Right atrium auricular region (tissue), 2 donors: Measurements from ENCODE around the gene APOBEC3H. TPM values are rescaled to one million over a fixed set of nuclear protein-coding genes. Genes with fewer than 3 reads are reported as not detected.

Experiments used
- DNase-seq: peaks from one replicate; pipeline ENCODE4 v3.0.0-alpha.2; 2019; ENCODE audit warnings: low spot score
- H3K27ac ChIP-seq, 2 donors: fragments of 200-600 bp; sonication (generic); 1 replicate in 1 of 2; 2 replicates in 1 of 2; pipeline ENCODE4 v1.5.1; 2016 to 2019
- H3K27me3 ChIP-seq, 2 donors: fragments of 200-600 bp; sonication (generic); one replicate each; pipeline versions ENCODE4 v1.5.1 to v1.6.0; 2017 to 2019
- H3K36me3 ChIP-seq: fragments of 200-600 bp; sonication (generic); one replicate; pipeline ENCODE4 v1.5.1; 2016
- H3K4me1 ChIP-seq, 2 donors: fragments of 200-600 bp; sonication (generic); one replicate each; pipeline versions ENCODE4 v1.5.1 to v1.6.0; 2017 to 2019
- H3K4me3 ChIP-seq, 2 donors: fragments of 200-600 bp; sonication (generic); 1 replicate in 1 of 2; 2 replicates in 1 of 2; pipeline ENCODE4 v1.5.1; 2017 to 2019; ENCODE audit warnings: mild to moderate bottlenecking in 1 of 2, moderate library complexity in 1 of 2
- H3K9me3 ChIP-seq, 2 donors: fragments of 200-600 bp; sonication (generic); one replicate each; pipeline ENCODE4 v1.5.1; 2019
- total RNA-seq, 2 donors: library from RNA; depleted of rRNA; stranded (reverse); fragments of >200 nt; gene quantifications; one replicate each; pipeline ENCODE4 v1.1.0, GENCODE V29; 2016
- TF ChIP-seq, protein P1 (sequence below), 2 donors: fragments of 200-600 bp; sonication (generic); IDR thresholded peaks; one replicate each; pipeline ENCODE4 v1.5.1; 2019; ENCODE audit warnings: antibody characterized with exemption in 2 of 2

Gene APOBEC3H
- total RNA-seq, 2 donors from 2014 or later, result 1.3 TPM; not detected in 1

DNA sequence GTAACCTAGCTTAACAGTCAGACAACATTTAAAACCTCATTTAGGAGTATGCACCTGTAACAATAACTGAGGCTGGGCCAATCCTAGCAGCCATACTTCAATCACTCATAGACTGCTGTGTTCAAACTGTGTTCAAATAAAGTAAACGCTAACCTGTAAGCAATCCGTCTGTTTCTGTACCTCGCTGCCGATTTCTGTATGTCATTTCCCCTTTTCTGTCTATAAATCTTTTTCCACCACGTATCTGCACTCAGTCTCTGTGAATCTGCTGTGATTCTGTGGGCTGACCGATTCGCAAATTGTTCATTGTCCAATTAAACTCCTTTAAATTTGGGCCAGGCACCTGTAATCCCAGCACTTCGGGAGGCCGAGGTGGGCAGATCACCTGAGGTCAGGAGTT is 12.3 kb downstream of the APOBEC3H start:
- Histone ChIP-seq H3K27ac (no peak overlapping the region), H3K4me3 (no peak overlapping the region), H3K36me3 (no peaks in the 10 kb centered on the region), H3K4me1 (no peaks in the 10 kb centered on the region), H3K27me3 (no peaks in the 10 kb centered on the region), H3K9me3 (no peaks in the 10 kb centered on the region)
- TF ChIP-seq, protein P1, sequence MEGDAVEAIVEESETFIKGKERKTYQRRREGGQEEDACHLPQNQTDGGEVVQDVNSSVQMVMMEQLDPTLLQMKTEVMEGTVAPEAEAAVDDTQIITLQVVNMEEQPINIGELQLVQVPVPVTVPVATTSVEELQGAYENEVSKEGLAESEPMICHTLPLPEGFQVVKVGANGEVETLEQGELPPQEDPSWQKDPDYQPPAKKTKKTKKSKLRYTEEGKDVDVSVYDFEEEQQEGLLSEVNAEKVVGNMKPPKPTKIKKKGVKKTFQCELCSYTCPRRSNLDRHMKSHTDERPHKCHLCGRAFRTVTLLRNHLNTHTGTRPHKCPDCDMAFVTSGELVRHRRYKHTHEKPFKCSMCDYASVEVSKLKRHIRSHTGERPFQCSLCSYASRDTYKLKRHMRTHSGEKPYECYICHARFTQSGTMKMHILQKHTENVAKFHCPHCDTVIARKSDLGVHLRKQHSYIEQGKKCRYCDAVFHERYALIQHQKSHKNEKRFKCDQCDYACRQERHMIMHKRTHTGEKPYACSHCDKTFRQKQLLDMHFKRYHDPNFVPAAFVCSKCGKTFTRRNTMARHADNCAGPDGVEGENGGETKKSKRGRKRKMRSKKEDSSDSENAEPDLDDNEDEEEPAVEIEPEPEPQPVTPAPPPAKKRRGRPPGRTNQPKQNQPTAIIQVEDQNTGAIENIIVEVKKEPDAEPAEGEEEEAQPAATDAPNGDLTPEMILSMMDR (IDR thresholded peaks at IDR 0.05), result no peak
- no peak for DNase-seq

GRCh38 chr22:39110631-39111561 is 13.9 kb downstream of the APOBEC3H start:
- Histone ChIP-seq H3K4me1 (no peaks in the 10 kb centered on the region), H3K36me3 (no peaks in the 10 kb centered on the region), H3K4me3 (no peak overlapping the region), H3K27ac (no peak overlapping the region), H3K27me3 (no peaks in the 10 kb centered on the region), H3K9me3 (no peaks in the 10 kb centered on the region)
- TF ChIP-seq, protein P1 (IDR thresholded peaks at IDR 0.05), result no peak
- no peak for DNase-seq

DNA sequence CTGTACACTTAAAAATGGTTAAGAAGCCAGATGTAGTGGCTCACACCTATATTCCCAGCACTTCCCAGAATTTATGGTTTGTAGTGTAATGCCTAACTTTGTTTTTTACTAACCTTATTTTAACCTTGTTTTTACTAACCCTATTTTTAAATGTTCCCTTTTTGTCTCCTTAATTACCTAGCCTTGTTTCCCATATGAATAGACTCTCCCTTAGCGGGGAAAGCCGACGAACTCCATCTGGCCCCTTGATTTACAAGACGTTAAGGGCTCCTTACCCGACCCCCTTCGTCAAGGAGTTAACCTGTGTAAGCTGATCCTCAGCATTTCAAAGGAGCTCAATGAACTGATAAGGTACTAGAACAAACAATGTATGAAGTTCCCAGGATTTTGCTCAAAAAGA is 17.1 kb downstream of the APOBEC3H start:
- H3K4me3 ChIP-seq, result no peak overlapping the region
- H3K27ac ChIP-seq, result no peak overlapping the region
- H3K27me3 ChIP-seq, result no peaks in the 10 kb centered on the region
- TF ChIP-seq, protein P1 (IDR thresholded peaks at IDR 0.05), result no peak
- H3K9me3 ChIP-seq, result no peaks in the 10 kb centered on the region
- H3K36me3 ChIP-seq, result no peaks in the 10 kb centered on the region
- DNase-seq, result no peak
- H3K4me1 ChIP-seq, result no peaks in the 10 kb centered on the region

DNA sequence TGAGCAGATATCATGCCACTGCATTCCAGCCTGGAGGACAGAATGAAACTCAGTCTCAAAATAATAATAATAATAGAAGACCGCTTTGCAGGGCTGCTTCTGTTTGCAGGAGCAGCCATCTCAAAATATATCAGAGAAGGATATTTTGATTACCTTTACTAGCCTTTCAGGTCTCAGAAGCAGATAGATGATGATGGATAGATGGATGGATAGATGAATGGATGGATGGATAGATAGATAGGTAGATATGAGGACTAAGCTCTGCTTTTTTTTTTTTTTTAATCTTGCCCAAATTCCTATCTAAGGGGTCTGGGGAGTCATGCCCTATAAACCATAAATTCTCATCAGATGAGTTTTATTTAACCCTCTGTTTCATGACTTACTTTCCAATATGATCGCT is 18.5 kb downstream of the APOBEC3H start:
- Histone ChIP-seq H3K36me3 (no peaks in the 10 kb centered on the region), H3K27me3 (no peaks in the 10 kb centered on the region), H3K4me3 (no peak overlapping the region), H3K9me3 (no peaks in the 10 kb centered on the region), H3K27ac (no peak overlapping the region), H3K4me1 (no peaks in the 10 kb centered on the region)
- TF ChIP-seq, protein P1 (IDR thresholded peaks at IDR 0.05), result no peak
- no peak for DNase-seq

DNA sequence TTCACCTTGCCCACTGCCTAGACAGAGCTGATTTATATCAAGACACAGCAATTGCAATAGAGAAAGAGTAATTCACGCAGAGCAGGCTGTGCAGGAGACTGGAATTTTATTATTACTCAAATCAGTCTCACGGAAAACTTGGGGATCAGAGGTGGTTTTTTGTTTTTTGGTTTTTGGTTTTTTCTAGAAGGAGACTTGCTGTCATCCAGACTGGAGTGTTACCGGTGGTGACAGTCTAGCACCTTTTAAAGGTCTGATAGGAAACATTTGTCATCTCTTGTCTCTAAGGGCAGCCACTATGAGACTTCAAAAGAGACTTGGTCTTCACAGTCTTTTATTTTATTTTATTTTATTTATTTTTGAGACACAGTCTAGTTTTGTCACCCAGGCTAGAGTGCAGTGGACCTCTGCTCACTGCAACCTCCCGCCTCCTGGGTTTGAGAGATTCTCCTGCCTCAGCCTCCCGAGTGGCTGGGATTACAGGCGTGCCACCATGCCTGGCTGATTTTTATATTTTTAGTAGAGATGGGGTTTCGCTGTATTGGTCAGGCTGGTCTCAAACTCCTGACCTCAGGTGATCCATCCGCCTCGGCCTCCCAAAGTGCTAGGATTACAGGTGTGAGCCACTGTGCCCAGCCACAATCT is 19.1 kb downstream of the APOBEC3H start:
- Histone ChIP-seq H3K9me3 (no peaks in the 10 kb centered on the region), H3K36me3 (no peaks in the 10 kb centered on the region), H3K4me1 (no peaks in the 10 kb centered on the region), H3K27me3 (no peaks in the 10 kb centered on the region), H3K4me3 (no peak overlapping the region), H3K27ac (no peak overlapping the region)
- DNase-seq, result no peak
- TF ChIP-seq, protein P1 (IDR thresholded peaks at IDR 0.05), result no peak
